Fibroblast of skin of abdomen (primary cell): ENCODE measurements around the gene METAP2.

Experiments used
- DNase-seq: peaks from one replicate; pipeline ENCODE4 v3.0.0-alpha.2; 2013

METAP2 gene

GRCh38 chr12:95515197-95515596 lies 41.2 kb downstream of the METAP2 start:
- DNase-seq: no peak

GRCh38 chr12:95516757-95517156 lies 42.8 kb downstream of the METAP2 start:
- DNase-seq: no peak

- DNase-seq: no peak
Measured at GRCh38 chr12:95517246-95517645, 43.3 kb downstream of the METAP2 start.

GRCh38 chr12:95518944-95519343 lies 45.0 kb downstream of the METAP2 start:
- no peak for DNase-seq

- no peak for DNase-seq
Measured at GRCh38 chr12:95520816-95521215, 46.9 kb downstream of the METAP2 start.

- peak; percentile 18 for DNase-seq
Measured at GRCh38 chr12:95522692-95523091, 48.7 kb downstream of the METAP2 start.

- DNase-seq: no peak
Measured at GRCh38 chr12:95528431-95528830, 54.5 kb downstream of the METAP2 start.

- peak; percentile 50 for DNase-seq
Measured at GRCh38 chr12:95529693-95530225, 55.8 kb downstream of the METAP2 start.

GRCh38 chr12:95532851-95533250 lies 58.9 kb downstream of the METAP2 start:
- peak; percentile 71 for DNase-seq

GRCh38 chr12:95533985-95534384 lies 60.0 kb downstream of the METAP2 start:
- DNase-seq: no peak

- no peak for DNase-seq
Measured at GRCh38 chr12:95538006-95538405, 64.1 kb downstream of the METAP2 start.

- no peak for DNase-seq
Measured at GRCh38 chr12:95538656-95539055, 64.7 kb downstream of the METAP2 start.

GRCh38 chr12:95541436-95541835 lies 67.5 kb downstream of the METAP2 start:
- no peak for DNase-seq

GRCh38 chr12:95543305-95543704 lies 69.4 kb downstream of the METAP2 start:
- DNase-seq: no peak

- DNase-seq: no peak
Measured at GRCh38 chr12:95544756-95545155, 70.8 kb downstream of the METAP2 start.

- DNase-seq: no peak
Measured at GRCh38 chr12:95545303-95545702, 71.4 kb downstream of the METAP2 start.

- DNase-seq: no peak
Measured at GRCh38 chr12:95545731-95546490, 72.0 kb downstream of the METAP2 start.

GRCh38 chr12:95546491-95546813 lies 72.5 kb downstream of the METAP2 start:
- DNase-seq: no peak

GRCh38 chr12:95547522-95548055 lies 73.6 kb downstream of the METAP2 start:
- DNase-seq: peak; percentile 29

- DNase-seq: no peak
Measured at GRCh38 chr12:95548056-95548538, 74.1 kb downstream of the METAP2 start.

GRCh38 chr12:95548539-95549391 lies 74.8 kb downstream of the METAP2 start:
- DNase-seq: peak; percentile 10

- no peak for DNase-seq
Measured at GRCh38 chr12:95549392-95550084, 75.6 kb downstream of the METAP2 start.

GRCh38 chr12:95551305-95551704 lies 77.4 kb downstream of the METAP2 start, which contains the start of gene USP44:
Gene USP44, minus strand, starts transcription at chr12:95551476. Its CDS starts 17,220 bp downstream, at chr12:95534256.
- no peak for DNase-seq
